Central memory CD8-positive, alpha-beta T cell (primary cell): ENCODE data around the gene MIER2.

Experiments
- ATAC-seq: fragments of 150-1000 bp; cut with Tn5 transposase; replicated peaks from 2 replicates; pipeline ENCODE4 v1.10.0; 2022; ENCODE audit warnings: mild to moderate bottlenecking, moderate FRiP score, moderate number of reproducible peaks; ENCODE audit not compliant: poor library complexity, severe bottlenecking; ENCODE audit errors: extremely low read depth
- DNase-seq, 2 donors: peaks; one replicate each; pipeline ENCODE4 v3.0.0; 2021; ENCODE audit warnings: low spot score in 2 of 2
- H3K27ac Mint-ChIP-seq: one replicate; pipeline ENCODE4 v1.8.0; 2022; ENCODE audit warnings: low read depth, mild to moderate bottlenecking, moderate library complexity, mixed read lengths
- H3K27me3 Mint-ChIP-seq: one replicate; pipeline ENCODE4 v1.8.0; 2022; ENCODE audit warnings: mixed read lengths
- H3K36me3 Mint-ChIP-seq: one replicate; pipeline ENCODE4 v1.8.0; 2022; ENCODE audit warnings: mild to moderate bottlenecking, moderate library complexity, mixed read lengths; ENCODE audit not compliant: insufficient read depth
- H3K4me1 Mint-ChIP-seq: one replicate; pipeline ENCODE4 v1.8.0; 2022; ENCODE audit warnings: mixed read lengths
- H3K4me3 Mint-ChIP-seq: one replicate; pipeline ENCODE4 v1.8.0; 2022; ENCODE audit warnings: mild to moderate bottlenecking, moderate library complexity, mixed read lengths
- H3K9me3 Mint-ChIP-seq: one replicate; pipeline ENCODE4 v1.8.0; 2022; ENCODE audit warnings: mixed read lengths

MIER2 gene

GRCh38 chr19:289651-290371 is 54.8 kb downstream of the MIER2 start:
- ATAC-seq = peak; percentile 77
- Mint-ChIP-seq H3K36me3 (peaks cover 4% of the 10 kb centered on the region), H3K9me3 (no peaks in the 10 kb centered on the region), H3K4me3 (peak overlapping the region; percentile 38), H3K27ac (peak overlapping the region; percentile 68), H3K4me1 (peaks cover 16% of the 10 kb centered on the region), H3K27me3 (peaks cover 45% of the 10 kb centered on the region)
- peak in 1 of 2 donors; percentile 15 for DNase-seq

GRCh38 chr19:288911-289310 is 55.7 kb downstream of the MIER2 start:
- ATAC-seq (no peak), DNase-seq (no peak)
- Mint-ChIP-seq H3K4me3 (no peak overlapping the region), H3K36me3 (peaks cover 2% of the 10 kb centered on the region), H3K9me3 (no peaks in the 10 kb centered on the region), H3K4me1 (peaks cover 7% of the 10 kb centered on the region), H3K27me3 (peaks cover 36% of the 10 kb centered on the region), H3K27ac (no peak overlapping the region)

- no peak for DNase-seq
- no peak for ATAC-seq
- H3K27ac Mint-ChIP-seq = no peak overlapping the region
- H3K4me3 Mint-ChIP-seq = no peak overlapping the region
- H3K36me3 Mint-ChIP-seq = peaks cover 2% of the 10 kb centered on the region
- peaks cover 4% of the 10 kb centered on the region for H3K4me1 Mint-ChIP-seq
- no peaks in the 10 kb centered on the region for H3K9me3 Mint-ChIP-seq
- peaks cover 21% of the 10 kb centered on the region for H3K27me3 Mint-ChIP-seq
Observed at GRCh38 chr19:287381-287871, 57.2 kb downstream of the MIER2 start.

DNA sequence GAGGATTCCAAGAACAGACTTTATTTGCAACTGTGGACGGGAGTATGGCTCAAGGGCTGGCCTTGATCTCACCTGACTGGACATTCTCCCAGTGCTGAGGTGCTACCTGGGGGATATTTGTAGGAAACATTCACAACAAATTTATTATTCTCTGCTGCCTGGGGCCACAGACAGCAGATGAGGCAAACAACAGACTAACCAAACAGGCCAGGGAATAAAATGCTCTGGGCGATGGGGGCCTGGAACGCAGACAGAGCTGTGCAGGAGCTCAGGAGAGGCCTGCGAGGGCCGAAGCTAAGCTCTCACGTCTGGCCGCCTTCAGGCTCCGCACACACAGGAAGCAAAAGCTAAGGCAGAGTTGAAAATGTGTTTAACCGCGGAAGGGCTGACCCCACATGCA is 61.2 kb downstream of the MIER2 start:
- H3K36me3 Mint-ChIP-seq = no peaks in the 10 kb centered on the region
- DNase-seq = no peak
- H3K27ac Mint-ChIP-seq = no peak overlapping the region
- no peak for ATAC-seq
- no peaks in the 10 kb centered on the region for H3K9me3 Mint-ChIP-seq
- no peaks in the 10 kb centered on the region for H3K4me1 Mint-ChIP-seq
- H3K4me3 Mint-ChIP-seq = no peak overlapping the region
- peaks cover 28% of the 10 kb centered on the region for H3K27me3 Mint-ChIP-seq

DNA sequence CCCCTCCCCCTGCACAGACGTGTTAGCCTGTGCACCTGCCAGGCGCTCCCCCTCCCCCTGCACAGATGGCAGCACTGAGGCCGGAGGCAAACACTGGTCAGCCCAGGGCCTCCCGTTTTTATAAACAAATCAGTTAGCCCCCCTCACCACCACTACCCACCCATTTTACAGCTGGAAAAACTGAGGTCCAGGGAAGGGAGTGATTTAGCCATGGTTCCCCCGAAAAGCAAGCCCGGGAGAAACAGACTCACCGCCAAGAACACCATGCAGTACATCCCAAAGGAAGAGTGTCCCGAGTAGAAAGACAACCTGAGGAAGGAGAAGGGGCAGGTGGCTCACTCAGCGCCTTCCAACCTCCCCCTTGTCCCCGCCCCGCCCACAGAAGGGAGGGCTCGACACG is 62.1 kb downstream of the MIER2 start:
- H3K36me3 Mint-ChIP-seq = no peaks in the 10 kb centered on the region
- H3K27ac Mint-ChIP-seq = no peak overlapping the region
- H3K4me3 Mint-ChIP-seq = no peak overlapping the region
- H3K9me3 Mint-ChIP-seq = no peaks in the 10 kb centered on the region
- DNase-seq (no peak), ATAC-seq (no peak)
- H3K4me1 Mint-ChIP-seq = no peaks in the 10 kb centered on the region
- H3K27me3 Mint-ChIP-seq = peaks cover 37% of the 10 kb centered on the region

DNA sequence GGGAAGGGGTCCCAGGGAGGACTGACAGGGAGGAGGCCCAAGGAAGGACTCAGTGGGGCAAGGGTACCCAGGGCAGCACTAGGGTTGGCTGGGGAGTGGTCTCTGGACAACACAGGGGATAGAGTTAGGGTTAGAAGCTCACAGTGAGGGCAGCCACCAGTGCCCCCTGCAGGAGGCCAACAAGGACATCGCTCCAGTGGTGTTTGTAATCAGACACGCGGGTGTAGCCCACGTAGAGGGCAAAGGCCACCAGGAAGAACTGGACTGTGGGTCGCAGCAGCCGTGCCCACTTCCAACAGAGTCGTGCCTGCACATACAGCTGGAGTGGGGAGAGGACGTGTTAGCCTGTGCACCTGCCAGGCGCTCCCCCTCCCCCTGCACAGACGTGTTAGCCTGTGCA is 62.6 kb downstream of the MIER2 start:
- Mint-ChIP-seq H3K27ac (no peak overlapping the region), H3K36me3 (no peaks in the 10 kb centered on the region), H3K4me3 (no peak overlapping the region), H3K27me3 (peaks cover 42% of the 10 kb centered on the region), H3K4me1 (no peaks in the 10 kb centered on the region), H3K9me3 (no peaks in the 10 kb centered on the region)
- ATAC-seq (no peak), DNase-seq (no peak)

DNA sequence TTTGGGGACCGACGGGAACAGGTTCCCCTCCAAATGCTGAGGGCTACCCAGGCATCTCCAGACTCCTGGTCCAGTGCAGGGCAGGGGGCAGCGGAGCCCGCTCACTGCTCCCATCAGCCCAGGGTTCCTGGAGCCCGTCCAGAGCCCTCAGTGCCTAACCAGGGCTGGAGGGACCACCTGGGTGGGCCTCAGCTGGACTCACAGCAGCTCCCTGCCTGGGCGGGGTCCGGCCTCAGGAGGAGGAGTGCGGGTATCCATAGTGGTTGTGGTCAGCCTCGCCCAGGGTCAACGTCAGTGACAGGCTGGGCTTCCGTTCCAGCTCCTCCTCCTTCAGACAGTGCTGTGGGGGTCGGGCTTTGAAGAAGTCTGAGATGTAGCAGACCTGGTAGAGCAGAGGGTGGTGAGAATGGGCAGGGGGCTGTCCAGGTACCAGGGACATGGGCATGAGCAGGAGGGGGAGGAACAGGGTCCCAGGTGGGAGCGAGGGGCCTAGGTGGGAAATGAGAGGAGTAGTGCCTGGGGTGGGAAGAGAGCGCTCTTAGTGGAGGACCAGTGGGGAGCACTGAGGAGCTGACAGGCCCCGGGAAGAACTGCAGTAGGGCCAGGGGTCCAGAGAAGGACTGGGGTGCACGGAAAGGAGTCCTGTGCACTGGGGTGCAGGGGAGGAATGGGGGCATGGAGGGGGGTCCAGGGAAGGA is 63.3 kb downstream of the MIER2 start:
- no peak for ATAC-seq
- Mint-ChIP-seq H3K4me1 (no peaks in the 10 kb centered on the region), H3K4me3 (no peak overlapping the region), H3K27ac (no peak overlapping the region), H3K27me3 (peaks cover 47% of the 10 kb centered on the region), H3K36me3 (no peaks in the 10 kb centered on the region), H3K9me3 (no peaks in the 10 kb centered on the region)
- DNase-seq = no peak

DNA sequence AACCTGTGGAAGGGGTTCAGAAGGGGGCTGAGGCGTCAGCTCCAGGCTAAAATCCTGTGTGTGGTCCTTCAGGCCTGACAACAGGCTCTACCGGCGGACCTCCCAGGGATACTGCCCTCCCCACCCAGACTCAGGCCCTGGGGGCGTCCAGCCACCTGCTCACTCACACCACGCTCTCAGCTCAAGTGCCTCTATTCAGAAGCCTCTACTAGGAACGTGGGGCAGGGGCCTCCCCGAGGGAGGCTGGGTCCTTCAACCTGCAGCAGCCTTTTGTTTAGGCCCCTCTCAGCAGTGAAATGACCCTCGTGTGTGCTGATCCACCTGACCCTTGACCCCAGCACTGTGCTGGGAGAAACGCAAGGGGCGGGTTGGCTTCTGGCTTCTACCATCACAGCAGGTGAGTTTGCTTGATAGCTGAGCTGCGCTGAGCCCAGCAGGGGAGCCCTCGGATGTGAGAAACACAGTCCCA is 64.0 kb downstream of the MIER2 start:
- Mint-ChIP-seq H3K27me3 (peaks cover 54% of the 10 kb centered on the region), H3K27ac (no peak overlapping the region), H3K4me3 (no peak overlapping the region), H3K4me1 (no peaks in the 10 kb centered on the region), H3K36me3 (no peaks in the 10 kb centered on the region), H3K9me3 (no peaks in the 10 kb centered on the region)
- ATAC-seq (no peak), DNase-seq (no peak)

- no peak for DNase-seq
- ATAC-seq = no peak
- Mint-ChIP-seq H3K4me3 (no peak overlapping the region), H3K27ac (no peak overlapping the region), H3K4me1 (no peaks in the 10 kb centered on the region), H3K36me3 (no peaks in the 10 kb centered on the region), H3K27me3 (peaks cover 63% of the 10 kb centered on the region), H3K9me3 (no peaks in the 10 kb centered on the region)
Observed at GRCh38 chr19:279656-280055, 64.9 kb downstream of the MIER2 start.

DNA sequence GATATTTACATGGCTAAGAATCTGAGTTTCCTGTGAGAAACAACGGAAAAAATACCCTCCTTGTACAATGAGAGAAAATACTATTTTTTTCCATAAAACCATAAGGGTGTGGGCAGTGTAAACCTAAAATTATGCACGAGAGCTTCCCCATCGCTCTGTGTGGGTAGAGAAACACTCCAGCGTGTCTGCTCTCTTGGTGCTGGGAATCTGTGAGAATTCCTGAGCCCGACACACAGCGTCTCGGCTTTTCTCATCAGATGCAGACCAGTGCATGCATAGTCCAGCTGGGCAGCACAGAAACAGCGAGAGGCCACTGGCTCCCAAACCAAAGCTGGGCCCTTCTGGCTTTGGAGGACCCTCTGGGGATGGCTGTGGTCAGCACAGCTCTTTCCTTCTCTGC is 65.4 kb downstream of the MIER2 start:
- Mint-ChIP-seq H3K4me1 (no peaks in the 10 kb centered on the region), H3K4me3 (no peak overlapping the region), H3K27me3 (peaks cover 63% of the 10 kb centered on the region), H3K27ac (no peak overlapping the region), H3K36me3 (no peaks in the 10 kb centered on the region), H3K9me3 (no peaks in the 10 kb centered on the region)
- DNase-seq (no peak), ATAC-seq (no peak)

GRCh38 chr19:277581-278165 is 66.9 kb downstream of the MIER2 start:
- DNase-seq = no peak
- no peak overlapping the region for H3K27ac Mint-ChIP-seq
- H3K36me3 Mint-ChIP-seq = no peaks in the 10 kb centered on the region
- no peaks in the 10 kb centered on the region for H3K9me3 Mint-ChIP-seq
- no peak overlapping the region for H3K4me3 Mint-ChIP-seq
- H3K4me1 Mint-ChIP-seq = no peaks in the 10 kb centered on the region
- ATAC-seq = no peak
- peaks cover 63% of the 10 kb centered on the region for H3K27me3 Mint-ChIP-seq

DNA sequence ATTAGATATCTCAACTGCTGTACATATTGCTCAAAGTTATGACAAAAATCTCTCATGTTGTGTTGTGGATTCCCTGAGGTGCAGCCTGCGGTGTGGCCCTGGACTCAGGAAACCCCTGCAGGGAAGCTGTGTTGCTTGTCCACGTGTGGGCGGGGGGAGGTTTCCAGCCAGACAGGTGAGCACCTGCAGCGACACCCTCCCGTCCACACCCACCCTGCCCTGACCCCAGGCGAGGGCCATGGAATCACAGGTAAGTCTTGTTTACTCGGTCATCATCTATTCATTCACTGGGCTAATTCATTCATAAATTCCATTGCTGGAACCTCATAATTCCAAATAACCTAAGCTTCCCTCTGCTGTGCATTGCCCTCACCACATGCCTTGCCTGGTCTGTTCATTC is 67.5 kb downstream of the MIER2 start:
- Mint-ChIP-seq H3K36me3 (no peaks in the 10 kb centered on the region), H3K9me3 (no peaks in the 10 kb centered on the region), H3K4me1 (no peaks in the 10 kb centered on the region), H3K27me3 (peaks cover 68% of the 10 kb centered on the region), H3K4me3 (no peak overlapping the region), H3K27ac (no peak overlapping the region)
- ATAC-seq (no peak), DNase-seq (no peak)
